Endothelial cell of umbilical vein (primary cell): Measurements from ENCODE around the gene HDLBP. TPM values are rescaled to one million over a fixed set of nuclear protein-coding genes. Genes with fewer than 3 reads are reported as not detected.

Experiments used
- BruUV-seq: library from RNA; stranded (reverse); fragments of 400-500 nt; replicated peaks from 2 replicates; lab custom pipeline; 2021; lab: Mats Ljungman, UMichigan
- CTCF ChIA-PET: fragments of 300-600, 350-600 bp; sonication (Branson Sonifier 250); formaldehyde crosslinking; loops from one replicate; lab custom pipeline; 2021; ENCODE audit warnings: antibody characterized with exemption, inconsistent platforms; lab: Charles Lee
- POLR2A ChIA-PET: fragments of 300-600, 350-600 bp; sonication (Branson Sonifier 250); formaldehyde crosslinking; loops from one replicate; lab custom pipeline; 2021; ENCODE audit warnings: antibody characterized with exemption, inconsistent platforms; lab: Charles Lee
- DNase-seq: peaks from one replicate; pipeline ENCODE4 v3.0.0-alpha.2; 2011; ENCODE audit warnings: low read depth, low spot score
- FAIRE-seq: peaks from 2 replicates; lab custom pipeline; 2011; peaks lifted over from hg19 to GRCh38; lab: Jason Lieb, UNC
- H2AFZ ChIP-seq: 2 replicates; pipeline ENCODE4 v1.6.0; 2012; ENCODE audit warnings: low read depth, low read length, control low read depth, inconsistent platforms
- H3K27ac ChIP-seq: 2 replicates; pipeline ENCODE4 v1.5.1; 2011; ENCODE audit warnings: low read depth, mild to moderate bottlenecking, control low read depth, low read length, moderate library complexity; ENCODE audit not compliant: insufficient read depth
- H3K27me3 ChIP-seq, 2 experiments: 2 replicates each; pipeline versions ENCODE4 v1.6.0 to v1.6.1; 2011; ENCODE audit warnings: low read length in 2 of 2, mixed read lengths in 1 of 2; ENCODE audit not compliant: control insufficient read depth in 2 of 2, insufficient read depth in 2 of 2
- H3K36me3 ChIP-seq, 2 experiments: 2 replicates in 1 of 2; 3 replicates in 1 of 2; pipeline ENCODE4 v1.5.1; 2011; ENCODE audit warnings: low read length in 2 of 2, mild to moderate bottlenecking in 1 of 2, moderate library complexity in 1 of 2; ENCODE audit not compliant: control insufficient read depth in 2 of 2, insufficient read depth in 2 of 2; ENCODE audit errors: extremely low read depth in 1 of 2
- H3K4me1 ChIP-seq: 3 replicates; pipeline ENCODE4 v1.5.1; 2011; ENCODE audit warnings: mild to moderate bottlenecking, low read length; ENCODE audit not compliant: control insufficient read depth, insufficient read depth; ENCODE audit errors: extremely low read depth
- H3K4me2 ChIP-seq: 2 replicates; pipeline ENCODE4 v1.6.1; 2011; ENCODE audit warnings: low read length, control low read depth, mixed read lengths; ENCODE audit not compliant: insufficient read depth
- H3K4me3 ChIP-seq, 3 experiments: fragments of 200-600 bp in 1 of 3; sonication (generic), shearing (Covaris generic) in 1 of 3; replicated peaks in 1 of 3; 2 replicates each; pipeline ENCODE4 v1.5.1; 2011 to 2016; ENCODE audit warnings: control low read depth in 3 of 3, low read length in 3 of 3, mild to moderate bottlenecking in 2 of 3, inconsistent platforms in 1 of 3, low read depth in 1 of 3, moderate library complexity in 1 of 3; ENCODE audit not compliant: insufficient read depth in 1 of 3
- H3K79me2 ChIP-seq: 2 replicates; pipeline ENCODE4 v1.6.0; 2012; ENCODE audit warnings: low read length, inconsistent platforms; ENCODE audit not compliant: control insufficient read depth, insufficient read depth
- H3K9ac ChIP-seq: replicated peaks from 2 replicates; pipeline ENCODE3; 2011; ENCODE audit warnings: low read length, control low read depth; ENCODE audit not compliant: insufficient read depth; ENCODE audit errors: extremely low read depth
- H3K9me1 ChIP-seq: replicated peaks from 3 replicates; pipeline ENCODE4 v1.6.0; 2011; ENCODE audit warnings: mild to moderate bottlenecking, low read length; ENCODE audit not compliant: control insufficient read depth, insufficient read depth; ENCODE audit errors: extremely low read depth
- H3K9me3 ChIP-seq: replicated peaks from 2 replicates; pipeline ENCODE4 v1.5.1; 2012; ENCODE audit warnings: low read length, inconsistent platforms; ENCODE audit not compliant: control insufficient read depth, insufficient read depth
- H4K20me1 ChIP-seq: replicated peaks from 2 replicates; pipeline ENCODE3; 2011; ENCODE audit warnings: mild to moderate bottlenecking, low read length; ENCODE audit not compliant: control insufficient read depth, insufficient read depth; ENCODE audit errors: extremely low read depth
- EZH2 ChIP-seq: IDR thresholded peaks from 2 replicates; pipeline ENCODE4 v1.6.1; 2012; ENCODE audit warnings: borderline replicate concordance, low read depth, mild to moderate bottlenecking, moderate library complexity, low read length, inconsistent platforms; ENCODE audit not compliant: severe bottlenecking
- FOS ChIP-seq: IDR thresholded peaks from 2 replicates; pipeline ENCODE4 v1.6.1; 2011; ENCODE audit warnings: mild to moderate bottlenecking, low read length, moderate library complexity, borderline replicate concordance; ENCODE audit not compliant: insufficient read depth
- GATA2 ChIP-seq: IDR thresholded peaks from 2 replicates; pipeline ENCODE4 v1.7.0; 2011; ENCODE audit warnings: low read depth, mild to moderate bottlenecking, moderate library complexity, mixed read lengths, low read length; ENCODE audit not compliant: insufficient read length, insufficient read depth
- JUN ChIP-seq: IDR thresholded peaks from 2 replicates; pipeline ENCODE4 v1.6.1; 2011; ENCODE audit warnings: borderline replicate concordance, low read depth; ENCODE audit not compliant: insufficient read length, insufficient read depth
- MAX ChIP-seq: IDR thresholded peaks from 2 replicates; pipeline ENCODE4 v1.6.1; 2011; ENCODE audit not compliant: insufficient read depth, insufficient read length
- MYC ChIP-seq: IDR thresholded peaks from one replicate; pipeline ENCODE4 v1.6.1; 2011; ENCODE audit warnings: mild to moderate bottlenecking, low read depth, low read length
- POLR2A ChIP-seq: IDR thresholded peaks from 2 replicates; pipeline ENCODE4 v1.6.1; 2012; ENCODE audit warnings: low read depth, mild to moderate bottlenecking, control low read depth, low read length
- POLR2AphosphoS5 ChIP-seq: IDR thresholded peaks from 2 replicates; pipeline ENCODE4 v1.6.1; 2012; ENCODE audit warnings: low read depth, mild to moderate bottlenecking, control low read depth, low read length, moderate library complexity; ENCODE audit not compliant: insufficient read depth
- dilution Hi-C: fragments of 300-500 bp; cut with MboI; formaldehyde crosslinking; loops from one replicate; pipeline ENCODE4 v1.15.0; 2019; ENCODE audit warnings: low sequenced_read_pairs; ENCODE audit not compliant: extremely low pct_ligation_motif_present
- intact Hi-C: fragments of 100-400 bp; cut with micrococcal nuclease; formaldehyde crosslinking; loops from one replicate; pipeline ENCODE4 v1.10.0; 2022
- polyA plus RNA-seq, 4 experiments: library from polyadenylated mRNA; depleted of rRNA in 3 of 4; stranded (reverse) in 3 of 4; unstranded in 1 of 4; fragments of >200 nt; gene quantifications; 2 replicates each; pipeline versions ENCODE4 v1.2.1 to v1.2.3, GENCODE V29; 2011 to 2012; ENCODE audit warnings: missing spikeins in 1 of 4
- total RNA-seq: library from RNA; stranded (reverse); gene quantifications from 2 replicates; pipeline ENCODE4 v1.2.3, GENCODE V29; 2021
- TF ChIP-seq, protein P1 (sequence below), 2 donors: IDR thresholded peaks; 1 replicate in 1 of 2; 2 replicates in 1 of 2; pipeline ENCODE4 v1.5.1; 2011; ENCODE audit warnings: low read length in 2 of 2, mild to moderate bottlenecking in 2 of 2, moderate library complexity in 2 of 2, control low read depth in 1 of 2, inconsistent platforms in 1 of 2, low read depth in 1 of 2; ENCODE audit not compliant: insufficient read depth in 1 of 2; ENCODE audit errors: extremely low read depth in 1 of 2

Gene HDLBP
- total and polyA plus RNA-seq, 2 donors (not counting 3 experiments of a cell fraction or from before 2014, with no cell fraction given), result 379 to 569 TPM

- Histone ChIP-seq H3K36me3 (peaks cover 35 to 52% of the 10 kb centered on the region in 2 experiments), H3K27me3 (no peaks in the 10 kb centered on the region), H3K4me1 (no peaks in the 10 kb centered on the region), H3K4me3 (no peak overlapping the region), H3K9ac (no peak overlapping the region), H3K9me1 (no peaks in the 10 kb centered on the region), H3K79me2 (no peaks in the 10 kb centered on the region), H2AFZ (no peak overlapping the region), H3K27ac (no peak overlapping the region), H3K4me2 (no peak overlapping the region), H4K20me1 (no peaks in the 10 kb centered on the region), H3K9me3 (no peaks in the 10 kb centered on the region)
- ChIA-PET POLR2A (no interaction called here), CTCF (no interaction called here)
- dilution Hi-C loops, result no loop called here
- FAIRE-seq, result no peak
- BruUV-seq, result no TSS peak
- TF ChIP-seq GATA2 (no peak), JUN (no peak), MAX (no peak)
- intact Hi-C loops, result no loop called here
- DNase-seq, result no peak
Observed at GRCh38 chr2:241349941-241350340, 34.5 kb upstream of the HDLBP start.

DNA sequence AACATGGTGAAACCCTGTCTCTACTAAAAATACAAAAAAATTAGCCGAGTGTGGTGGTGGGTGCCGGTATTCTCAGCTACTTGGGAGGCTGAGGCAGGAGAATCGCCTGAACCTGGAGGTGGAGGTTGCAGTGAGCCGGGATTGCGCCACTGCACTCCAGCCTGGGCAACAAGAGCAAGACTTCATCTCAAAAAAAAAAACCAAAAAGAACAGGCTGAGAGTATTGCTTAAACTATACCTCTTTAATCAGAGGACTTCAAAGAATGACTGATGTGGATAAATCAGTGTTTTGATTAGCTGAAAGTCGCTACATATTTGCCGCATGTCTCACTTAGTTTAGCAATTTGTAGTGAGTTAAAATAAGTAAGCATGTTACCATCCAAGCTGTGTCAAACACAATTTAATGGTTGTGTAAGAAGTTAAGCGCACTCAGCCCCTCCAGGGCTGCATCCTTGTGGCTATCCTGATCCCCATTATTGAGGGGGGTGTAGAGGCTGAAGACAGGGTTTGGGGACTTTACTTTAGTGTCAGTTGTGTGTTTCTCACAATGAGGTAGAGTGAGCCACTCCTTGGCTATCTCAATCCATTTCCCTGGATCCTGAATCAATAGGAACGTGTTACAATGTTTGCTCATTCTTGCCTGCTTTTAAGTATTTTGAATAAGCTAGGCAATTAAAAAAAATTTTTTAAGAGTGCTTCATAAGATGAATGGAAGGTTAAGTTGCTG lies 29.6 kb upstream of the HDLBP start:
- DNase-seq (no peak), FAIRE-seq (no peak)
- H3K9ac ChIP-seq, result no peak overlapping the region
- H3K79me2 ChIP-seq, result peaks cover 4% of the 10 kb centered on the region
- peaks cover 37 to 43% of the 10 kb centered on the region in 2 experiments for H3K36me3 ChIP-seq
- ChIA-PET POLR2A (no interaction called here), CTCF (no interaction called here)
- no peaks in the 10 kb centered on the region for H3K27me3 ChIP-seq
- no peak overlapping the region for H2AFZ ChIP-seq
- H3K4me2 ChIP-seq, result no peak overlapping the region
- H3K4me1 ChIP-seq, result no peaks in the 10 kb centered on the region
- intact Hi-C loops, result no loop called here
- no peak for TF ChIP-seq GATA2
- TF ChIP-seq, protein P1, sequence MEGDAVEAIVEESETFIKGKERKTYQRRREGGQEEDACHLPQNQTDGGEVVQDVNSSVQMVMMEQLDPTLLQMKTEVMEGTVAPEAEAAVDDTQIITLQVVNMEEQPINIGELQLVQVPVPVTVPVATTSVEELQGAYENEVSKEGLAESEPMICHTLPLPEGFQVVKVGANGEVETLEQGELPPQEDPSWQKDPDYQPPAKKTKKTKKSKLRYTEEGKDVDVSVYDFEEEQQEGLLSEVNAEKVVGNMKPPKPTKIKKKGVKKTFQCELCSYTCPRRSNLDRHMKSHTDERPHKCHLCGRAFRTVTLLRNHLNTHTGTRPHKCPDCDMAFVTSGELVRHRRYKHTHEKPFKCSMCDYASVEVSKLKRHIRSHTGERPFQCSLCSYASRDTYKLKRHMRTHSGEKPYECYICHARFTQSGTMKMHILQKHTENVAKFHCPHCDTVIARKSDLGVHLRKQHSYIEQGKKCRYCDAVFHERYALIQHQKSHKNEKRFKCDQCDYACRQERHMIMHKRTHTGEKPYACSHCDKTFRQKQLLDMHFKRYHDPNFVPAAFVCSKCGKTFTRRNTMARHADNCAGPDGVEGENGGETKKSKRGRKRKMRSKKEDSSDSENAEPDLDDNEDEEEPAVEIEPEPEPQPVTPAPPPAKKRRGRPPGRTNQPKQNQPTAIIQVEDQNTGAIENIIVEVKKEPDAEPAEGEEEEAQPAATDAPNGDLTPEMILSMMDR (IDR thresholded peaks at IDR 0.05; ENCODE audit: extremely low read depth in 1 of 2, insufficient read depth in 1 of 2, low read depth in 1 of 2, low read length in 2 of 2), result no peak
- TF ChIP-seq MYC, result no peak
- no peak for TF ChIP-seq FOS
- TF ChIP-seq POLR2A, result no peak
- no peak for TF ChIP-seq JUN
- TF ChIP-seq MAX, result no peak
- TF ChIP-seq EZH2, result no peak
- no peak for TF ChIP-seq POLR2AphosphoS5
- no peaks in the 10 kb centered on the region for H3K9me3 ChIP-seq
- H3K4me3 ChIP-seq, result no peak overlapping the region
- dilution Hi-C loops, result no loop called here
- no peaks in the 10 kb centered on the region for H4K20me1 ChIP-seq
- H3K27ac ChIP-seq, result no peak overlapping the region
- no peaks in the 10 kb centered on the region for H3K9me1 ChIP-seq
- no TSS peak for BruUV-seq
